Activated CD4-positive, alpha-beta T cell treated with anti-CD3 and anti-CD28 coated beads, Interleukin-2, amount 50 U/mL, for 16 hours (primary cell): ENCODE measurements around the gene TRIM54.

Experiments
- DNase-seq: peaks from one replicate; pipeline ENCODE4 v3.0.0-alpha.2; 2020

Gene TRIM54, protein sequence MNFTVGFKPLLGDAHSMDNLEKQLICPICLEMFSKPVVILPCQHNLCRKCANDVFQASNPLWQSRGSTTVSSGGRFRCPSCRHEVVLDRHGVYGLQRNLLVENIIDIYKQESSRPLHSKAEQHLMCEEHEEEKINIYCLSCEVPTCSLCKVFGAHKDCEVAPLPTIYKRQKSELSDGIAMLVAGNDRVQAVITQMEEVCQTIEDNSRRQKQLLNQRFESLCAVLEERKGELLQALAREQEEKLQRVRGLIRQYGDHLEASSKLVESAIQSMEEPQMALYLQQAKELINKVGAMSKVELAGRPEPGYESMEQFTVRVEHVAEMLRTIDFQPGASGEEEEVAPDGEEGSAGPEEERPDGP

GRCh38 chr2:27281855-27282559 is at the start of gene TRIM54:
TRIM54 (plus strand) TSS chr2:27282429; CDS start chr2:27282732, 303 bp downstream.
- no peak for DNase-seq

DNA sequence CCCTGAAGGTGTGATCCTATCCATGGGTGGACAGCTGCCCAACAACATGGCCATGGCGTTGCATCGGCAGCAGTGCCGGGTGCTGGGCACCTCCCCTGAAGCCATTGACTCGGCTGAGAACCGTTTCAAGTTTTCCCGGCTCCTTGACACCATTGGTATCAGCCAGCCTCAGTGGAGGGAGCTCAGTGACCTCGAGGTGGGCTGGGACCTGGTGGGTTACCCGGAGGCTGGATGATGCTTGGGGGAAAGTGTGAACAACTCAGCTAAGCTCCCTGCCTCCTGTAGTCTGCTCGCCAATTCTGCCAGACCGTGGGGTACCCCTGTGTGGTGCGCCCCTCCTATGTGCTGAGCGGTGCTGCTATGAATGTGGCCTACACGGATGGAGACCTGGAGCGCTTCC is 48.9 kb upstream of the TRIM54 start:
- DNase-seq = no peak

DNA sequence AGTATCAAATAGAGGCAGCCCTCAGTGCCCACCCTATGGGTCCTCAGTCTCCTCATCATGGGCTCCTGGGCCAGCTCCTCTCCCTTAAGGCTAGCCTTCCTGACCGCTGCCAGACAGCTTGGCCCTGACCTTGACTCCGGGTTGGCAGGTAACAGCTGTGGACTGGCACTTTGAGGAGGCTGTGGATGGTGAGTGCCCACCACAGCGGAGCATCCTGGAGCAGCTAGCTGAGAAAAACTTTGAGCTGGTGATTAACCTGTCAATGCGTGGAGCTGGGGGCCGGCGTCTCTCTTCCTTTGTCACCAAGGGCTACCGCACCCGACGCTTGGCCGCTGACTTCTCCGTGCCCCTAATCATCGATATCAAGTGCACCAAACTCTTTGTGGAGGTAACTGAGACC is 46.1 kb upstream of the TRIM54 start:
- DNase-seq = no peak

- DNase-seq = no peak
These were observed 45.6 kb upstream of the TRIM54 start for GRCh38 chr2:27236626-27237025.

GRCh38 chr2:27237341-27237945 is 44.8 kb upstream of the TRIM54 start:
- DNase-seq = no peak

DNA sequence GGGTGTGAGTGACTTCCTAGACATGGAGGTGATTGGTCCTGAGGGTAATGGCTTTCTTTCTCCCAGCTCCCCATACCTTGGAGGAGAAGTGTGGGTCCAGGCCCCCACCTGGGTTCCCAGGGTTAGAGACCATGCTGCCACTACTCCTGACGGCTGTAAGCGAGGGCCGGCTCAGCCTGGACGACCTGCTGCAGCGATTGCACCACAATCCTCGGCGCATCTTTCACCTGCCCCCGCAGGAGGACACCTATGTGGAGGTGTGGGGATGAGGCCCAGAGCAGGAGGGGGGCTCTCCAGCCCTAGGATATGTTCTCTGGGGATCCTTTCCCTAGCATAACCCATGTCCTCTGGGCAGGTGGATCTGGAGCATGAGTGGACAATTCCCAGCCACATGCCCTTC is 43.3 kb upstream of the TRIM54 start:
- DNase-seq = no peak

DNA sequence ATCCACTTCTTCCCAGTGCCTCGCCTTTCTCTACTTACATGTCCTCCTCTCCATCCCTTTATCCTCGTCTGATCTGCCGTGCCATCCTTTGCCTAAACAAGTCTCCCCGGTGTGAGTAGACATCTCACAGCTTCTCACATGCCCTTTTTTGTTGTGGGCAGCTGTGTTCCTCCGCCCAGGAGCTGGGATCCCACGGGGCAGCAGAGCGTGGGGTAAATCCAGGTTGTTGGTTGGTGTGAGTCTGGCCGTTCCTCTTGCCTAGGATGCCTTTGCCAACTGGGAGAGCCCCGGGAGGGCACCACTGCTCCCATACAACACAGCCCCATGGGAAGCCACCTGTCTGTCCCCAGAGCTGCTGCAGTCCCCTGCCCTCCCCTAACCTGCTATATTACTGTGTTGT is 41.8 kb upstream of the TRIM54 start:
- DNase-seq = no peak

- no peak for DNase-seq
These were observed 40.2 kb upstream of the TRIM54 start for GRCh38 chr2:27241761-27242613.

- DNase-seq = no peak
These were observed 39.6 kb upstream of the TRIM54 start for GRCh38 chr2:27242614-27242951.

DNA sequence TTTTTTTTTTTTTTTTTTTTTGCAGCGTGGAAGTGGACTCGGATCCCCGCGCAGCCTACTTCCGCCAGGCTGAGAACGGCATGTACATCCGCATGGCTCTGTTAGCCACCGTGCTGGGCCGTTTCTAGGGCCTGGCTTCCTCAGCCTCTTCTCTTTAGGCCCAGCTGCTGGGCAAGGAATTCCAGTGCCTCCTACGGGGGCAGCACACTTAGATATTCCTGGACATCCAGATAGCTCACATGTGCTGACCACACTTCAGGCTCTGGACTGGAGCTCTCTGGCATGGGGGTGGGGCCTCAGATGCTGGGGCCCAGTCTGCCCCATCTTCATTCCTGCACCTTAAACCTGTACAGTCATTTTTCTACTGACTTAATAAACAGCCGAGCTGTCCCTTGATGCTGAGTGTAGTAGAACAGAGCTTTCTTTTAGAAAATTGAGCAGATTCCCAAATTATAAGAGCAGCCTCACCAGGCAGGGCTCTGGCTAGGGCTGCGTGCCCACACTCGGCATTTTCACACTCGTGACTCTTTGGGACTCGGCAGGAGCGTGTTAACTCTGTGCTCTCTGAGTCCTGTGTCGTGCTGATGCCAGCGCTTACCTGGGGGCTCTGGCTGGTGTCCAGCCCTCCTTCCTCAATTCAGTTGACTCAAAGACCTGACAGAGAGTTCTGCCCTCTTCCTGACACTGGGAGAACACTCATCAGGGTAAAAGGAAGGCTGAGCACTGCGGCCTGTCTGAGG is 38.7 kb upstream of the TRIM54 start:
- DNase-seq = no peak

DNA sequence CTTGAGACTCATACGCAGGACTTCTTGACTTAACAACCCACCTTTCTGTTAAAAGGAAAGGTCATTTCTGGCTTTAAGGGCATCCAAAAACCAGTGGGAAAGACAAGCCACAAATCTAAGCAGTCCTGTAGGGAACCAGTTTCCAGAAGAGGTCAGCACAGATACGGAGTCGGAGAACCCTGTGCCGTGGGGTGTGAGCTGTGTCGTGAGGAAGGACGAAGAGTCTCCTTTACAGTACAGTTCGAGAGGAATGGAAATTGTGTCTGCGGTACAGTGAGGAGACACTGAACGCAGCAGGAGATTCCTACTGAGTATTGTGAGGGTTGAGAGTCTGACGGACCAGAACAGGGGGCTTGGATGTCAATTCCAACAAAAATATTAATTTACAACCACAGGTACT is 37.1 kb upstream of the TRIM54 start:
- DNase-seq = no peak

- no peak for DNase-seq
These were observed 36.6 kb upstream of the TRIM54 start for GRCh38 chr2:27245626-27246025.

- no peak for DNase-seq
These were observed 34.3 kb upstream of the TRIM54 start for GRCh38 chr2:27247893-27248292.

DNA sequence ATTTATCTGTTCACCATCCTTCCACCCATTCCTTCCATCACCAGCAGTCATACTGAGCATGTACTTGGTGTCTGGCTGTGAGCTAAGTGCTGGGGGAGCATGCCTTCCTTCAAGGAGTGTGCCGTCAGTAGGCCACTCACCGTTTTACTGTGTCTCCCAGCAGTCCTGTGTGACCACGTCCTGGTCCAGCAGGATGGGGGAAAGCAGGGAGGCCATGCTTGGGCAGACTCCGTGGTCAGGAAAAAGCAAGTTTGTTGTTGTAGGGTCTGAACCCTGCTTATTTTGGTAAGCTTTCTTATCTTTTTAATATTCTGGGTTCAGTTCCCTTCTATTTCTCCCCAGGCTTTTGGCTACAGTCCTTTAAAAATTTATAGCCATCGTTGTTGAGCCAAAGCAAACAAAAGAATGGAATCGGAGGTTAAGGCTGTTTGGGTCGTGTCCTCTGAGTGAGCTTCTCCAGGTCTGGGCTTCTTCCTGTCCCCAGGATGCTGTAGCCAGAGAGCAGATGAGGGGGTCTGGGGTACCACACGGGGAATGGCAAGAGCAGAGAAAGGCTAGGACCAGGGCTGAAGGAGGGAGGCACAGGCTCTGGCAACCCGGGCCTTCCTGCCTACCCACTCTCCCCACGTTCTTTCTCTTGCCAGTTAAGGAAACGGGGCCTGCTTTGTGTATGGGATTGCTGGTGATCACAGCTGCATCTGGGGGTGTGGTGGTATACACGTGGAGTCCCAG is 32.9 kb upstream of the TRIM54 start:
- DNase-seq = no peak

DNA sequence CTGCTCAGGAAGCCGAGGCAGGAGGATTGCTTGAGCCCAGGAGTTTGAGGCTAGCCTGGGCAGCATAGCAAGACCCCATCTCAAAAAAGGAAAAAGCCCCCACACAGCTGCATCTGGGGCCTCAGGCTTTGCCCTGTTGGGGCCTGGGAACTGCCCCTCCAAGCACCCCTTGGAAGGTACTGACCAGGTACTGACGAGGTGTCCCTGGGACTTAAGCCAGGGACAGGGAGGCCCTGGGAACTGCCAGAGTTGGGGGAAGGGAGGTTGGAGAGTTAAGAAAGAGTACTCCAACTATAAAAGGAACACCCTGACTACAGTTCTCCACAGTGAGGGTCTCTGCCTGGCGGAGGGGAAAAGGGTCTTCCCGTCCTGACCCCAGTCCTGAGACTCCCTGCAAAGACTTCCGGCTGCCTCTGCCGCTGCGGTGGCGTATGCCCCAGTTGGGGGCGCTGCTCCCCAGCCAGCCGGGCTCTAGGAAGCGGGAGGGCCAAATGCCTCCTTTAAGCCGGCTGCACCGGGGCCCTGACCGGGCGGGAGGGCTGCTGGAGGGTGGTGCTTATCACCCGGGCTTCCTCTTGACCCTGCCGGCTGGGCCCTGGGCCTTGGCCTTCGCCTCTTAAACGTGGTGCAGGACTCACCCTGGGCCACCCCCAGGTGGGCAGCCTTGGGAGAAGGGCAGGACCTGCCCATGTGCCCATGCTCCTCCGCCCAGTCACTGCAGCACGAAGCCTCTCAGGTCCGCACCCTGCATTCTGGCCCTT is 32.2 kb upstream of the TRIM54 start:
- DNase-seq = peak; percentile 60

DNA sequence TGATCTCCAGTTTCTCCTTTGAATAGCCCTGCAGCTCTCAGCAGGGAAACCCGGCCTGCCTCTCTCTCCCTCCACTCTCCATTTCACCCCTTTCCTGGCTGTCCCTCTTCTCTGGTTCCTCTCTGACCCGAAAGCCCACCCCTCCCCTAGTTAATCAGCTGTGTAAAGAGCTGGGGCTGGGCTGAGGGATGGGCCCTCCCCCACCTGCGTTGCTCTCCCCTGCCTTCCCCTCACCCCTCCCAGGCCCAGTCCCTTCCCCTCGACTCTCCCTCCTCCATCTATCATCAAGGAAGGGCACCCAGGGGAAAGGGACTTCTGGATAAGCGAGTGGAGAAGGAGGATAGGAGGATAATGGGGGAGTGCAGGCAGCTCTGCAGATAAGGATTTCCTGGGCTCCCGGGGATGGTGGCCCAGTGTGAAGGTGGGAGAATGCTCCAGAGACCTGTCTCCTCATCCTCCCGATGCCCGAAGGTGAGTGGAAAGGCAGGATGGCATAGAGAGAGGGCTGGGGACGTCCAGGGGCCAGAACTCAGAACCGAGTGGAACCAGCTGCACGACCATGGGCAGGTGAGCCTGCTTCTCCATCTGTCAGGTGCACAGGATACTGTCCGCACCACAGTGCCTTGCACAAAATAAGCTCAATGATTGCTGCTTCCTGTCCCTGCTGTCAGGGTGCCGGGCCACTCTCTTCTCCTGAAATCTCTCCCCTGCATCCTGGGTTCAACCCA is 31.4 kb upstream of the TRIM54 start:
- DNase-seq = no peak

DNA sequence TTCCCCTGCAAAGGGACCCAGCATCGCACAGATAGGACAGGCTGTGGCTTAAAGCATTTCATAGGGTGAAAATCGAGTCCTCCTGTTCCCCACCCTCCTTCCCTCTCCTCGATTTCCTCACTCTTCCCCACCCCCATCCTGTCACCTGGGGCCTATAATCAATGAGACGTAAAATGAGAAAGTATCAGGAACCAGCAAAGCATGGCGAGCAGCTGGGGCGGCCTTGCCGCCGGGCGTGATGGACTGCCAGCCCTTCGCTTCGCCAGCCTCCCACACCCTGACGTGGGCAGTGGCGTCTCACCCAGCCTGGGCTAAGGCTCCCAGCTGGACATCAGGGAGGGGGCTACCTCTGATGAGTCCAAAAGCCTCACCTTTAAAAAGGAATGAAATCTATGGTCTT is 30.5 kb upstream of the TRIM54 start:
- DNase-seq = no peak

DNA sequence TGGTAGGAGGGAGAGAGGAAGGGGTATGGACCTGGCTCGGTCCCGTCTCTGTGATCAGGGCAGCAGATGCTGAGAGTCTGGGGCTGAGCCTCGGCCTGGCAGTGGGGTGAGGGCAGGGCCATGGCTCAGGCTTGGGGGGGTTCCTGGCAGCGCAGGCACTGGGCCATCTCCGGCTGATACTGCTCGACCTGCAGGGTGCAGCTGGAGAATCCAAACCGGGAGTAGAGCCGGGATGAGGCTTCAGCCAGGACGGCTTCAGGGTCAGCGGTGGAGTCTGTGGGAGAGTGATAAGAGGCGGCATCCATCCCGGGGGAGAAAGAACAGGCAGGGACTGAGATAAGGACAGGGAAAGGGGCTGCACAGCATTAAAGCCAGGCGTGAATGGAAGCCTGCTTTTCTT is 27.0 kb upstream of the TRIM54 start:
- DNase-seq = no peak

- DNase-seq = no peak
These were observed 26.6 kb upstream of the TRIM54 start for GRCh38 chr2:27255660-27256059.

GRCh38 chr2:27256855-27257454 is 25.3 kb upstream of the TRIM54 start:
- no peak for DNase-seq
